Medulla oblongata (tissue), 1 donor: ENCODE results near the gene HHATL.

ENCODE experiments used
- DNase-seq: peaks from one replicate; pipeline ENCODE4 v3.0.0-alpha.2; 2015; ENCODE audit errors: extremely low spot score

Gene HHATL

GRCh38 chr3:42684632-42685362 lies 17.8 kb downstream of the HHATL start:
- no peak for DNase-seq

- DNase-seq = no peak
Measured at GRCh38 chr3:42683875-42684598, 18.6 kb downstream of the HHATL start.

GRCh38 chr3:42682301-42683070 lies 20.1 kb downstream of the HHATL start:
- DNase-seq = no peak

GRCh38 chr3:42681361-42682038 lies 21.1 kb downstream of the HHATL start:
- no peak for DNase-seq

- no peak for DNase-seq
Measured at GRCh38 chr3:42680806-42681205, 21.8 kb downstream of the HHATL start.

- no peak for DNase-seq
Measured at GRCh38 chr3:42680271-42680670, 22.3 kb downstream of the HHATL start.

GRCh38 chr3:42678447-42678846 lies 24.2 kb downstream of the HHATL start:
- DNase-seq = no peak

- DNase-seq = no peak
Measured at GRCh38 chr3:42675909-42676308, 26.7 kb downstream of the HHATL start.

- no peak for DNase-seq
Measured at GRCh38 chr3:42674146-42674545, 28.5 kb downstream of the HHATL start.

- DNase-seq = no peak
Measured at GRCh38 chr3:42673082-42673481, 29.5 kb downstream of the HHATL start.

- no peak for DNase-seq
Measured at GRCh38 chr3:42672515-42672914, 30.1 kb downstream of the HHATL start.

- DNase-seq = no peak
Measured at GRCh38 chr3:42670670-42671069, 31.9 kb downstream of the HHATL start.

GRCh38 chr3:42670051-42670576 lies 32.5 kb downstream of the HHATL start:
- no peak for DNase-seq

GRCh38 chr3:42668793-42669217 lies 33.8 kb downstream of the HHATL start:
- DNase-seq = no peak

- DNase-seq = no peak
Measured at GRCh38 chr3:42668413-42668760, 34.2 kb downstream of the HHATL start.

- DNase-seq = no peak
Measured at GRCh38 chr3:42667523-42668412, 34.8 kb downstream of the HHATL start.

GRCh38 chr3:42667096-42667522 lies 35.5 kb downstream of the HHATL start:
- DNase-seq = no peak

GRCh38 chr3:42666577-42666998 lies 36.0 kb downstream of the HHATL start:
- no peak for DNase-seq

- no peak for DNase-seq
Measured at GRCh38 chr3:42666022-42666421, 36.6 kb downstream of the HHATL start.

GRCh38 chr3:42665050-42665878 lies 37.3 kb downstream of the HHATL start:
- no peak for DNase-seq
